ENCODE measurements around the gene ZC3H12C. TPM values are rescaled to one million over a fixed set of nuclear protein-coding genes. Genes with fewer than 3 reads are reported as not detected.

ZC3H12C gene
- total RNA-seq, 1 donor from 2014 or later, result 11.4 TPM

DNA sequence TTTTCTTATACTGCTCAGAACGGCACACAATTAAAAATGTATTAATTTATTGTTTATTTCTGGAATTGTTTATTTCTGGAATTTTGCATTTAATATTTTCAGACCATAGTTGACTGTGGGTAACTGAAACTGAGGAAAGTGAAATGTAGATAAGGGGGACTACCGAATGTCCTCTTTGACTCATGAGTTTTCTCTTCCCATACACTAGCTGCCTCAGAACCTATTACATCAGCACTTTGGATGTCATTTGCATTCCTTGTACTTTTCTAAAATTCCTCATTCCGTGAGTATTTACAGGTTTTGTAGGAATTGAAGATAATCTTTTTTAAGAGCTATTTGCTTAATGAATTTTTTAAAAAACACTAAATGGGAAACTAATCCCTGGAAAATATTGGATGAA lies 29.8 kb downstream of the ZC3H12C start:
- peaks cover 8% of the 10 kb centered on the region for H3K4me1 ChIP-seq
- no peaks in the 10 kb centered on the region for H3K9me3 ChIP-seq
- ATAC-seq (no peak), DNase-seq (no peak)
- no peaks in the 10 kb centered on the region for H3K27me3 ChIP-seq (ENCODE audit: low read depth)
- H3K4me3 ChIP-seq, result no peak overlapping the region
- TF ChIP-seq, protein P1, sequence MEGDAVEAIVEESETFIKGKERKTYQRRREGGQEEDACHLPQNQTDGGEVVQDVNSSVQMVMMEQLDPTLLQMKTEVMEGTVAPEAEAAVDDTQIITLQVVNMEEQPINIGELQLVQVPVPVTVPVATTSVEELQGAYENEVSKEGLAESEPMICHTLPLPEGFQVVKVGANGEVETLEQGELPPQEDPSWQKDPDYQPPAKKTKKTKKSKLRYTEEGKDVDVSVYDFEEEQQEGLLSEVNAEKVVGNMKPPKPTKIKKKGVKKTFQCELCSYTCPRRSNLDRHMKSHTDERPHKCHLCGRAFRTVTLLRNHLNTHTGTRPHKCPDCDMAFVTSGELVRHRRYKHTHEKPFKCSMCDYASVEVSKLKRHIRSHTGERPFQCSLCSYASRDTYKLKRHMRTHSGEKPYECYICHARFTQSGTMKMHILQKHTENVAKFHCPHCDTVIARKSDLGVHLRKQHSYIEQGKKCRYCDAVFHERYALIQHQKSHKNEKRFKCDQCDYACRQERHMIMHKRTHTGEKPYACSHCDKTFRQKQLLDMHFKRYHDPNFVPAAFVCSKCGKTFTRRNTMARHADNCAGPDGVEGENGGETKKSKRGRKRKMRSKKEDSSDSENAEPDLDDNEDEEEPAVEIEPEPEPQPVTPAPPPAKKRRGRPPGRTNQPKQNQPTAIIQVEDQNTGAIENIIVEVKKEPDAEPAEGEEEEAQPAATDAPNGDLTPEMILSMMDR (IDR thresholded peaks at IDR 0.05), result no peak
- no peak overlapping the region for H3K27ac ChIP-seq
- H3K36me3 ChIP-seq, result no peaks in the 10 kb centered on the region
- intact Hi-C loops (cut with DNase I), result no loop called here

- intact Hi-C loops (cut with DNase I), result no loop called here
- H3K9me3 ChIP-seq, result no peaks in the 10 kb centered on the region
Measured at GRCh38 chr11:110124605-110125004, 31.4 kb downstream of the ZC3H12C start.

DNA sequence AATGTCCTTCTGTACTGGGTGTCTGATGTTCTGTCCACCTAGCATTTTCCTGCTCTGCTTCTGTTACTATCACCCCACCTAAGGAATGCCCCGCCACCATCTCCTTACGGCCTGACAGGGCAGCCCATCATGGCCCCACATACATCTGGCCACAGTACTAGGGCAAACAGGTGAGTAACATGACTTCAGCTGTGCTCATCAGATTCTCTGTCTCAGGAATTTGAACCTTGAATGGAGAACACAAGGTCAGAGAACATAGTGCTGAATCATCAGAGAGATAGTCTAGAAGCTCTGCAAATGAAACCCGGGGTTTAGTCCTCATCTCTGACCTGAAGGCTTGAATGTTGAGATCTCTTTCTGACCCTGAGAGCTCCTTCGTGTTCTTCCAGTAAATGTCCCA lies 32.4 kb downstream of the ZC3H12C start:
- DNase-seq (no peak), ATAC-seq (no peak)
- H3K27me3 ChIP-seq (ENCODE audit: low read depth), result no peaks in the 10 kb centered on the region
- H3K9me3 ChIP-seq, result no peaks in the 10 kb centered on the region
- H3K36me3 ChIP-seq, result no peaks in the 10 kb centered on the region
- TF ChIP-seq, protein P1 (IDR thresholded peaks at IDR 0.05), result no peak
- peaks cover 8% of the 10 kb centered on the region for H3K4me1 ChIP-seq
- intact Hi-C loops (cut with DNase I), result no loop called here
- H3K4me3 ChIP-seq, result no peak overlapping the region
- no peak overlapping the region for H3K27ac ChIP-seq

More at GRCh38 chr11:110124605-110125004, 31.4 kb downstream of the ZC3H12C start:
- Histone ChIP-seq H3K4me1 (peaks cover 8% of the 10 kb centered on the region), H3K36me3 (no peaks in the 10 kb centered on the region), H3K27me3 (ENCODE audit: low read depth) (no peaks in the 10 kb centered on the region), H3K27ac (no peak overlapping the region), H3K4me3 (no peak overlapping the region)
- TF ChIP-seq, protein P1 (IDR thresholded peaks at IDR 0.05), result no peak
- ATAC-seq, result no peak
- no peak for DNase-seq

DNA sequence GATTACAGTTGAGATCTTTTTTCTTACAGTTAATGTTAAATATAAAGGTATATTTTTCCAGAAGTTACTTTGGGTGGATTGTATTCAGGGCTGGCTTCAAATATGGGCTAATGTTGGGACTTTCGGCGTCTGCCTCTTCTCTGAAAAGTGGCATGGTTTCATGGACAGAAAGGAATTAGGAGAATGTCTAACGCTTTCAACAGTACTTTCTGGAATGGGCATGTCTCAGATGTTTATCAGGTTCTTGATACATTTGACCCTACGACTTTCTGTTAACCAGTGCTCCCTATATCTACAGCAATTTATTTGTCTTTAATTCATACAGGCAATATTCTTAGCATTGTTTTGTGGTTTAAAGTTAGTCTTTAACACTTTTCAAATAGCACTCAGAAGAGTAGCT lies 33.7 kb downstream of the ZC3H12C start:
- intact Hi-C loops (cut with DNase I), result no loop called here
- ATAC-seq, result peak in 1 of 2 donors; percentile 52
- Histone ChIP-seq H3K9me3 (no peaks in the 10 kb centered on the region), H3K27me3 (ENCODE audit: low read depth) (no peaks in the 10 kb centered on the region), H3K36me3 (no peaks in the 10 kb centered on the region), H3K4me3 (no peak overlapping the region), H3K27ac (no peak overlapping the region), H3K4me1 (no peaks in the 10 kb centered on the region)
- TF ChIP-seq, protein P1 (IDR thresholded peaks at IDR 0.05), result no peak
- DNase-seq, result no peak

- no peaks in the 10 kb centered on the region for H3K9me3 ChIP-seq
- H3K4me3 ChIP-seq, result no peak overlapping the region
- TF ChIP-seq, protein P1 (IDR thresholded peaks at IDR 0.05), result no peak
- no peaks in the 10 kb centered on the region for H3K27me3 ChIP-seq (ENCODE audit: low read depth)
- DNase-seq (no peak), ATAC-seq (no peak)
- no peaks in the 10 kb centered on the region for H3K4me1 ChIP-seq
- intact Hi-C loops (cut with DNase I), result no loop called here
- H3K27ac ChIP-seq, result no peak overlapping the region
- no peaks in the 10 kb centered on the region for H3K36me3 ChIP-seq
Measured at GRCh38 chr11:110128161-110128560, 35.0 kb downstream of the ZC3H12C start.
